Stimulated activated CD8-positive, alpha-beta memory T cell treated with anti-CD3 and anti-CD28 coated beads, Interleukin-2, amount 100 ng/mL, for 1 hour (primary cell): Measurements from ENCODE around the gene TMEM207.

Experiments
- DNase-seq, 2 donors: peaks; one replicate each; pipeline ENCODE4 v3.0.0-alpha.2; 2020; ENCODE audit warnings: low read depth in 2 of 2

TMEM207 gene

GRCh38 chr3:190444576-190445145 is 5.0 kb downstream of the TMEM207 start:
- no peak for DNase-seq

- DNase-seq = no peak
Measured at GRCh38 chr3:190444006-190444405, 5.7 kb downstream of the TMEM207 start.

GRCh38 chr3:190443257-190443656 is 6.4 kb downstream of the TMEM207 start:
- no peak for DNase-seq

GRCh38 chr3:190442240-190442639 is 7.5 kb downstream of the TMEM207 start:
- no peak for DNase-seq

- no peak for DNase-seq
Measured at GRCh38 chr3:190436331-190436730, 13.4 kb downstream of the TMEM207 start.

- DNase-seq = no peak
Measured at GRCh38 chr3:190435618-190436017, 14.1 kb downstream of the TMEM207 start.

GRCh38 chr3:190433626-190434025 is 16.1 kb downstream of the TMEM207 start:
- DNase-seq = no peak

GRCh38 chr3:190432216-190432615 is 17.5 kb downstream of the TMEM207 start:
- no peak for DNase-seq

GRCh38 chr3:190430906-190431305 is 18.8 kb downstream of the TMEM207 start:
- DNase-seq = no peak

- no peak for DNase-seq
Measured at GRCh38 chr3:190429681-190430080, 20.0 kb downstream of the TMEM207 start.

GRCh38 chr3:190426806-190427507 is 22.7 kb downstream of the TMEM207 start:
- no peak for DNase-seq

- no peak for DNase-seq
Measured at GRCh38 chr3:190425833-190426232, 23.9 kb downstream of the TMEM207 start.

- no peak for DNase-seq
Measured at GRCh38 chr3:190424478-190425439, 24.9 kb downstream of the TMEM207 start.

GRCh38 chr3:190424108-190424477 is 25.6 kb downstream of the TMEM207 start:
- no peak for DNase-seq

- DNase-seq = no peak
Measured at GRCh38 chr3:190414297-190414696, 35.4 kb downstream of the TMEM207 start.

GRCh38 chr3:190404715-190405114 is 45.0 kb downstream of the TMEM207 start:
- DNase-seq = no peak

- DNase-seq = no peak
Measured at GRCh38 chr3:190401963-190402362, 47.7 kb downstream of the TMEM207 start.

GRCh38 chr3:190399677-190400076 is 50.0 kb downstream of the TMEM207 start:
- DNase-seq = no peak

- DNase-seq = no peak
Measured at GRCh38 chr3:190397889-190398288, 51.8 kb downstream of the TMEM207 start.

GRCh38 chr3:190396001-190396400 is 53.7 kb downstream of the TMEM207 start:
- no peak for DNase-seq

GRCh38 chr3:190388703-190389102 is 61.0 kb downstream of the TMEM207 start:
- no peak for DNase-seq

GRCh38 chr3:190387578-190388213 is 62.0 kb downstream of the TMEM207 start, which contains the start of gene CLDN16:
Gene CLDN16 (plus strand): TSS chr3:190388163. CDS start chr3:190388330, 167 bp downstream.
- DNase-seq = no peak
